CD4-positive, alpha-beta T cell (primary cell): ENCODE measurements around the gene PARP1. TPM values are rescaled to one million over a fixed set of nuclear protein-coding genes. Genes with fewer than 3 reads are reported as not detected.

Experiments used
- ATAC-seq: fragments of 200-7000 bp; cut with Tn5 transposase; one replicate; pipeline ENCODE4 v1.10.0; 2022; ENCODE audit warnings: mild to moderate bottlenecking; ENCODE audit not compliant: poor library complexity
- CTCF ChIA-PET: fragments of 350-600 bp; sonication (Branson Sonifier 250); formaldehyde crosslinking; loops from one replicate; lab custom pipeline; 2021; ENCODE audit warnings: antibody characterized with exemption, inconsistent platforms; lab: Charles Lee
- POLR2A ChIA-PET: fragments of 350-600 bp; sonication (Branson Sonifier 250); formaldehyde crosslinking; loops from one replicate; lab custom pipeline; 2021; ENCODE audit warnings: antibody characterized with exemption, inconsistent platforms; lab: Charles Lee
- DNase-seq, 14 experiments: peaks; one replicate each; pipeline ENCODE4 v3.0.0-alpha.2; 2013 to 2020; ENCODE audit warnings: mixed read lengths in 2 of 14
- H3K27ac ChIP-seq, 2 donors: one replicate each; pipeline versions ENCODE4 v1.5.1 to v1.7.0; 2013; ENCODE audit warnings: low read length in 2 of 2, low read depth in 1 of 2, mild to moderate bottlenecking in 1 of 2
- H3K27me3 ChIP-seq, 2 experiments: 1 replicate in 1 of 2; 2 replicates in 1 of 2; pipeline versions ENCODE4 v1.6.1 to v1.7.0; 2013; ENCODE audit warnings: low read length in 2 of 2, control low read depth in 1 of 2, mild to moderate bottlenecking in 1 of 2, moderate library complexity in 1 of 2; ENCODE audit not compliant: insufficient read depth in 2 of 2, control insufficient read depth in 1 of 2
- H3K36me3 ChIP-seq: one replicate; pipeline ENCODE4 v1.6.1; 2013; ENCODE audit warnings: low read length, control low read depth; ENCODE audit not compliant: insufficient read depth
- H3K4me1 ChIP-seq: one replicate; pipeline ENCODE4 v1.6.1; 2013; ENCODE audit warnings: low read length, control low read depth; ENCODE audit not compliant: insufficient read depth
- H3K4me3 ChIP-seq: one replicate; pipeline ENCODE4 v1.5.1; 2013; ENCODE audit warnings: mild to moderate bottlenecking, low read length, moderate library complexity
- H3K9me3 ChIP-seq, 2 experiments: 1 replicate in 1 of 2; 2 replicates in 1 of 2; pipeline versions ENCODE4 v1.6.1 to v1.7.0; 2013; ENCODE audit warnings: low read length in 2 of 2, mild to moderate bottlenecking in 2 of 2, control low read depth in 1 of 2, moderate library complexity in 1 of 2; ENCODE audit not compliant: control insufficient read depth in 1 of 2, insufficient read depth in 1 of 2
- H3K27ac Mint-ChIP-seq: one replicate; pipeline ENCODE4 v1.8.0; 2020; ENCODE audit warnings: mixed read lengths
- H3K27me3 Mint-ChIP-seq: one replicate; pipeline ENCODE4 v1.8.0; 2021; ENCODE audit warnings: mixed read lengths
- H3K36me3 Mint-ChIP-seq: one replicate; pipeline ENCODE4 v1.8.0; 2021; ENCODE audit warnings: low read depth, mixed read lengths
- H3K4me1 Mint-ChIP-seq: one replicate; pipeline ENCODE4 v1.8.0; 2021; ENCODE audit warnings: low read depth, mixed read lengths
- H3K4me3 Mint-ChIP-seq: one replicate; pipeline ENCODE4 v1.8.0; 2020; ENCODE audit warnings: mild to moderate bottlenecking, mixed read lengths
- H3K9me3 Mint-ChIP-seq: one replicate; pipeline ENCODE4 v1.8.0; 2020; ENCODE audit warnings: mixed read lengths
- CTCF ChIP-seq: fragments of 200-600 bp; IDR thresholded peaks from one replicate; pipeline ENCODE4 v1.8.0; 2022; ENCODE audit warnings: antibody characterized with exemption, mild to moderate bottlenecking
- intact Hi-C, 2 experiments: fragments of 100-400 bp; cut with DNase I in 1 of 2; cut with micrococcal nuclease in 1 of 2; formaldehyde crosslinking; loops; one replicate each; pipeline versions ENCODE4 v1.15.1 to v1.9.0; 2023 to 2025; cut with DNase I, micrococcal nuclease
- total RNA-seq, 174 experiments: library from RNA in 2 of 174; stranded (reverse) in 2 of 174; gene quantifications; one replicate each; pipeline ENCODE4 v1.2.3 and lab custom pipeline; 2021 to 2026

The PARP1 gene
- total RNA-seq, 2 experiments from 2014 or later = 59.3 to 63.6 TPM

DNA sequence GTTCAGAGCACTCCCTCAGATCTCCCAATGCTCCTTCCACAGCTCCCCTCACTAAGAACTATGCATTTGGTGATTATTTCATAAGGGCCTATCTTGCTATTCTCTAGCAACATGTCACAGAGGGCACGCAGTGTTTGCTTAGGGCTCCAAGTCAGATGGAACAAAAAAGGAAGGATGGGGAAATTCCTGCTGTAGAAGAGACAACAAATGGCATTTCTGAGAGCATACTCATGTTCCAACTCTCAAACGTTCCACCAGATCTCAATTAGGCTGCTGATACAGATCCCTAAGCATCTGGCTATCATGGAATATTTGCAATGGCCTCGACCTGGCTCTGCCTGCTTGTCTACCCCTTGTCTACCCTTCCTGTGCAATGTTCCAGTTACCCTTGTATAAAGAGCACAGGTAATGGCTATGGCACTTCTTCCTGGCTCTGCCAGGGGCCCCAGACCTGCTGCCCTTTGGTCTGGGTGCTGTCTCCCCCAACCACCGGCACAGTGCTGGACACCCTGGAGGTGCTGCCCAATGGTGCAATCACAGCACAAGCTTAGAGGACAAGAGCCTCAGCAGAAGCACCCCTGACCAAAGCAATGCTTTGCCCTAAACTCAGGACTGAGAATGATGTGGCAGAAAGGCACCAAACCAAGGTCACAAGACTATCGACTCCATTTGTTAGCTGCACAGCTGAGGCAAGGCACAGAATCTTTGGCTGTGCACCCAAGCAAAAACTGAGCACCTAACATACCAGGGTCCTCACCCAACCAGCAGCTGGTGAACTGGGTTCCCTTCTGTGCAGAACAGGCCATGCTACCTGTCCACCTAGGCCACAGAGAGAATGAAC lies 3.6 kb downstream of the PARP1 start:
- POLR2A ChIA-PET = interaction anchor here (0.7 to 6.3 kb wide), 5 partner anchors 18 to 535 kb away, joined by 3 to 102 read pairs (median 4); partner anchors contain the start of genes COQ8A and LIN9
- Histone ChIP-seq H3K4me1 (peaks cover 60% of the 10 kb centered on the region), H3K36me3 (peaks cover 37% of the 10 kb centered on the region), H3K27me3 (no peaks in the 10 kb centered on the region), H3K4me3 (no peak overlapping the region), H3K27ac (no peak overlapping the region), H3K9me3 (no peaks in the 10 kb centered on the region)
- no peaks in the 10 kb centered on the region for H3K9me3 Mint-ChIP-seq
- no peak for TF ChIP-seq CTCF
- no peak for DNase-seq
- CTCF ChIA-PET = no interaction called here
- peaks cover 87% of the 10 kb centered on the region for H3K4me1 Mint-ChIP-seq
- H3K36me3 Mint-ChIP-seq = peaks cover 71% of the 10 kb centered on the region
- H3K27me3 Mint-ChIP-seq = no peaks in the 10 kb centered on the region
- peak overlapping the region; percentile 98 for H3K4me3 Mint-ChIP-seq
- no peak for ATAC-seq
- intact Hi-C loops = loop anchor here in 1 of 2 experiments (10.0 kb wide), 1 partner anchor 279 kb away; no protein-coding TSS in a partner anchor
- H3K27ac Mint-ChIP-seq = peak overlapping the region; percentile 26

DNA sequence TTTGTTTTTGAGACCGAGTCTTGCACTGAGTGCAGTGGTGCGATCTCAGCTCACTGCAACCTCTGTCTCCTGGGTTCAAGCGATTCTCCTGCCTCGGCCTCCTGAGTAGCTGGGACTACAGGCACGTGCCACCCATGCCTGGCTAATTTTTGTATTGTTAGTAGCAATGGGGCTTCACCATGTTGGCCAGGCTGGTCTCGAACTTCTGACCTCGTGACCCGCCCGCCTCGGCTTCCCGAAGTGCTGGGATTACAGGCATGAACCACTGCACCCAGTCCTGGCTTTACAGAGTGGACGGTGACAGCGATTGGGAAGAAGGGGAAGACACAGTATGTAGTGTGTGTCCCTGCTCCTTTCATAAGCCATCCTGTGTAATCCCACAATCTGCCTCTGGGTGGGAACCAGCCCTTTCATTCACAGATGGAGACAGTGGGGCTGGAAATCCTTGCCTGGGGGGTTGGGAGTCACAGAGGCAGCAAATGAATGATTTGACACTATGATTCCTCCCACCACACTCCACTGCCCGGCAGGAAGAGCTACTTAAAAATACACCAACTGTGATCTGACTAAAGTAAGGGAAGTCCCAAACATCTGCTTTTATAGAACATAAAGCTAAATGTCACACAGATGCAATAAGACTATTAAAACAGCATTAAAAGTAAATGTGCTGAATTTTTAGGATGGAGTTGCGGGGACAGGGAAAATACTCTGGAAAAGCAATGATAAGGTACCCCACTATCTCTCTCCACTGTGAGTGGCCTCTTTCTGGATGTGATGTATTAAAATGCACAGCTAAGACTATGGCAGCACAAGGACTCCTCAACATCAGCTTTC lies 4.5 kb downstream of the PARP1 start:
- TF ChIP-seq CTCF = no peak
- Histone ChIP-seq H3K27me3 (no peaks in the 10 kb centered on the region), H3K27ac (no peak overlapping the region), H3K4me1 (peaks cover 58% of the 10 kb centered on the region), H3K36me3 (peaks cover 45% of the 10 kb centered on the region), H3K9me3 (no peaks in the 10 kb centered on the region), H3K4me3 (no peak overlapping the region)
- H3K9me3 Mint-ChIP-seq = no peaks in the 10 kb centered on the region
- no peak for DNase-seq
- peaks cover 85% of the 10 kb centered on the region for H3K4me1 Mint-ChIP-seq
- CTCF ChIA-PET = no interaction called here
- peak overlapping the region; percentile 26 for H3K27ac Mint-ChIP-seq
- H3K4me3 Mint-ChIP-seq = peak overlapping the region; percentile 86
- peaks cover 80% of the 10 kb centered on the region for H3K36me3 Mint-ChIP-seq
- no peaks in the 10 kb centered on the region for H3K27me3 Mint-ChIP-seq
- intact Hi-C loops = loop anchor here in 1 of 2 experiments (10.0 kb wide), 1 partner anchor 279 kb away; no protein-coding TSS in a partner anchor
- no peak for ATAC-seq
- POLR2A ChIA-PET = interaction anchor here (1.1 to 2.1 kb wide), 2 partner anchors 94 to 536 kb away, joined by 3 to 5 read pairs; partner anchors contain the start of genes COQ8A and LIN9

DNA sequence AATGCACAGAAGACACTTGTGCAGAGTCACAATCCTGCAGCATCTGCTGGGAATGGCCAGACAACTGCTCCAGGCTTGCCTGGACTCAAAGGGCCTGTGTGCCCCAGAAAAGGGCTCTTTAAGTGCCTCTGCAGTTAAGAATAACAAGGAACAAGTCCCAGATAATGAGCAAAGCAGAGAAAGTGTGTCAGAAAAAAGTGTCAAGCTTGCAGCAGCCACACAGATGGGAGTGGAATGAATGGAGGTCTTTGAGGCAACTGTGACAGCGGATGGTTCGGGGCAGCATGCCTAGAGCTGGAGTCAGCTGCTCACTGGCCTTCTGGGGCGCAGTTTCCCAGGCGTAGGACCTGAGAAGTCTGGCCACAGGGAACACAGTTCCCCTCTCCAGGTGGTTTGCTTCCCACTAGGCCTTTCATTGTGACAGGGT lies 5.1 kb downstream of the PARP1 start:
- no peak for DNase-seq
- no peak for TF ChIP-seq CTCF
- Histone ChIP-seq H3K27ac (no peak overlapping the region), H3K4me1 (peaks cover 55% of the 10 kb centered on the region), H3K36me3 (peaks cover 52% of the 10 kb centered on the region), H3K9me3 (no peaks in the 10 kb centered on the region), H3K27me3 (no peaks in the 10 kb centered on the region), H3K4me3 (no peak overlapping the region)
- Mint-ChIP-seq H3K4me1 (peaks cover 82% of the 10 kb centered on the region), H3K9me3 (no peaks in the 10 kb centered on the region), H3K27me3 (no peaks in the 10 kb centered on the region), H3K4me3 (no peak overlapping the region), H3K27ac (no peak overlapping the region), H3K36me3 (peaks cover 84% of the 10 kb centered on the region)
- no peak for ATAC-seq
- ChIA-PET POLR2A (no interaction called here), CTCF (no interaction called here)
- intact Hi-C loops = loop anchor here in 1 of 2 experiments (10.0 kb wide), 1 partner anchor 278 kb away; no protein-coding TSS in a partner anchor
